Sigmoid colon (tissue), 3 donors: ENCODE results near the gene BLTP3B.

Experiments used
- POLR2A ChIP-seq, 2 donors: fragments of 450-650 bp; IDR thresholded peaks; one replicate each; pipeline ENCODE4 v1.6.1; 2016; ENCODE audit warnings: antibody characterized with exemption in 2 of 2, mild to moderate bottlenecking in 2 of 2, moderate library complexity in 2 of 2
- TF ChIP-seq, protein P1 (sequence below), 4 experiments: fragments of 450-650 bp in 3 of 4; fragments of 200-600 bp in 1 of 4; IDR thresholded peaks; one replicate each; pipeline ENCODE4 v1.5.1; 2016 to 2019; ENCODE audit warnings: antibody characterized with exemption in 4 of 4, mild to moderate bottlenecking in 3 of 4, moderate library complexity in 2 of 4

DNA sequence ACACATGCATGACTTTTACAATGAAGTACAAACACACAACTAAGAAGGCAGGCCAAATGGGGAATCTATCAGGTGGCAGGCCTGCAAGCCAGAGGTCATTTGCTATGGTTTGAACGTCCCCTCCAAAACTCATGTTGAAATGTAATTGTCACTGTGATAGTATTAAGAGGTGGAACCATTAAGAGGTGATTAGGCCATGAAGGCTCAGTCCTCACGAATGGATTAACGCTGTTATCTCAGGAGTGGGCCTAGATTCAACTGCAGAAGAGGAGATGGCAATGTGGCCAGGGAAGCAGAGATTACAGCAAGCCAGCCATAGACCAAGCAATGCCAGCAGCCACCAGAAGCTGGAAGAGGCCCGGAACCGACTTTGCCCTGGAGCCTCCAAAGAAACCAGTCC, 44.4 kb upstream of the BLTP3B start:
- TF ChIP-seq, protein P1, sequence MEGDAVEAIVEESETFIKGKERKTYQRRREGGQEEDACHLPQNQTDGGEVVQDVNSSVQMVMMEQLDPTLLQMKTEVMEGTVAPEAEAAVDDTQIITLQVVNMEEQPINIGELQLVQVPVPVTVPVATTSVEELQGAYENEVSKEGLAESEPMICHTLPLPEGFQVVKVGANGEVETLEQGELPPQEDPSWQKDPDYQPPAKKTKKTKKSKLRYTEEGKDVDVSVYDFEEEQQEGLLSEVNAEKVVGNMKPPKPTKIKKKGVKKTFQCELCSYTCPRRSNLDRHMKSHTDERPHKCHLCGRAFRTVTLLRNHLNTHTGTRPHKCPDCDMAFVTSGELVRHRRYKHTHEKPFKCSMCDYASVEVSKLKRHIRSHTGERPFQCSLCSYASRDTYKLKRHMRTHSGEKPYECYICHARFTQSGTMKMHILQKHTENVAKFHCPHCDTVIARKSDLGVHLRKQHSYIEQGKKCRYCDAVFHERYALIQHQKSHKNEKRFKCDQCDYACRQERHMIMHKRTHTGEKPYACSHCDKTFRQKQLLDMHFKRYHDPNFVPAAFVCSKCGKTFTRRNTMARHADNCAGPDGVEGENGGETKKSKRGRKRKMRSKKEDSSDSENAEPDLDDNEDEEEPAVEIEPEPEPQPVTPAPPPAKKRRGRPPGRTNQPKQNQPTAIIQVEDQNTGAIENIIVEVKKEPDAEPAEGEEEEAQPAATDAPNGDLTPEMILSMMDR (IDR thresholded peaks at IDR 0.05): no peak
- TF ChIP-seq POLR2A (IDR thresholded peaks at IDR 0.05): no peak
